ENCODE results near the gene M1AP.

DNA sequence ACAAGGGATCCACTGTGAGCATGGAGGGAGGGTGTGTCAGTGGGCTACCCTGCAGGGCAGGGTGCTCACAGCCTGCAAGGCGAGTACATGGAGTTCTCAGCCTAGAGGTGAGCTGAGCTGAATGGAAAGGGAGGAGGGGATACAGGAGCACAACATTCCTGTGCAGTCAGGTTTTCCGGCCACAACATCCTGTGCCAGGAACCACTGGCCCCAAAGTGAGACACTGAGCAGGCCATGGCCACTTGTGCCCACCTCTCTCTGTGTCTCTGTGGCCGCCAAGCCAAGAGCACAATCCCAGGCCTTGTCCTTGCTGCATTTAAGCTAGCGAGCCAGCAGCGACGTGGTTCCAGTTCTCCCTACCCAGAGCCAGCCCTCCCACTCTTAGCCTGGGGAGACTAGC, 87.5 kb downstream of the M1AP start:
- TF ChIP-seq TAF1 (IDR thresholded peaks at IDR 0.05; ENCODE audit: low read depth, low read length) (no peak), POLR2AphosphoS5 (IDR thresholded peaks at IDR 0.05; ENCODE audit: low read depth, low read length) (no peak), POLR2A (IDR thresholded peaks at IDR 0.05; ENCODE audit: low read depth, low read length) (no peak), SPI1 (IDR thresholded peaks at IDR 0.05; ENCODE audit: low read depth, low read length) (no peak), POU2F2 (IDR thresholded peaks at IDR 0.05; ENCODE audit: low read depth, low read length) (no peak), PAX5 (IDR thresholded peaks at IDR 0.05; ENCODE audit: insufficient read depth, low read length, severe bottlenecking) (no peak)

Data from GM12891 (cell line).